ENCODE results near the gene SEMA3F. TPM values are rescaled to one million over a fixed set of nuclear protein-coding genes. Genes with fewer than 3 reads are reported as not detected.

Gene SEMA3F
- total RNA-seq, 1 donor from 2014 or later: 14.5 TPM

DNA sequence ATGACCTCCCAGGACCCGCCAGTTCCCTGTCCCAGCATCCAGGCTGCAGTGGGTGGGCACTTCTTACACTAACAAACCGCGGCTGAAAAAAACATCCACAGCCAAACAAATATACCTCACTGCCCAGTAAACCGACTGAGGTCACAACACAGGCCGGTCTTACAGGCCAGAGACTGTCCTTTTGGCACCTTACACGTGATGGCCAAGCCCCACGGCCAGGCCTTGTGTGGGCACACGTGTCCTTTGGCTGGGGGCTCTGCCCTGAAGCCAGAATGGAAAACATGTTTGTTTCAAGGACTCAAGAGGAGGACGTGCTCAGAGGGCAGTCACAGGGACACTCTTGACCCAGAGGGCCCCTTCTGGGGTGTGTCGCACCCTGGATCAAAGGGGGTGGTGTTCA lies 59.7 kb downstream of the SEMA3F start:
- H3K9ac ChIP-seq: no peak overlapping the region
- no peak overlapping the region for H3K27ac Mint-ChIP-seq
- no peak for DNase-seq (ENCODE audit: low spot score)
- no peak overlapping the region for H3K27ac ChIP-seq
- H3K27me3 Mint-ChIP-seq (ENCODE audit: insufficient read depth, low read depth): peaks cover 11% of the 10 kb centered on the region
- no peak for TF ChIP-seq EZH2 (IDR thresholded peaks at IDR 0.05)
- TF ChIP-seq, protein P1, sequence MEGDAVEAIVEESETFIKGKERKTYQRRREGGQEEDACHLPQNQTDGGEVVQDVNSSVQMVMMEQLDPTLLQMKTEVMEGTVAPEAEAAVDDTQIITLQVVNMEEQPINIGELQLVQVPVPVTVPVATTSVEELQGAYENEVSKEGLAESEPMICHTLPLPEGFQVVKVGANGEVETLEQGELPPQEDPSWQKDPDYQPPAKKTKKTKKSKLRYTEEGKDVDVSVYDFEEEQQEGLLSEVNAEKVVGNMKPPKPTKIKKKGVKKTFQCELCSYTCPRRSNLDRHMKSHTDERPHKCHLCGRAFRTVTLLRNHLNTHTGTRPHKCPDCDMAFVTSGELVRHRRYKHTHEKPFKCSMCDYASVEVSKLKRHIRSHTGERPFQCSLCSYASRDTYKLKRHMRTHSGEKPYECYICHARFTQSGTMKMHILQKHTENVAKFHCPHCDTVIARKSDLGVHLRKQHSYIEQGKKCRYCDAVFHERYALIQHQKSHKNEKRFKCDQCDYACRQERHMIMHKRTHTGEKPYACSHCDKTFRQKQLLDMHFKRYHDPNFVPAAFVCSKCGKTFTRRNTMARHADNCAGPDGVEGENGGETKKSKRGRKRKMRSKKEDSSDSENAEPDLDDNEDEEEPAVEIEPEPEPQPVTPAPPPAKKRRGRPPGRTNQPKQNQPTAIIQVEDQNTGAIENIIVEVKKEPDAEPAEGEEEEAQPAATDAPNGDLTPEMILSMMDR (IDR thresholded peaks at IDR 0.05): no peak
- no peak for TF ChIP-seq EZH2phosphoT487 (IDR thresholded peaks at IDR 0.05)
- H3K36me3 Mint-ChIP-seq: no peaks in the 10 kb centered on the region
- peaks cover 4% of the 10 kb centered on the region for H3K4me1 Mint-ChIP-seq
- no peaks in the 10 kb centered on the region for H3K4me1 ChIP-seq
- H3K36me3 ChIP-seq: no peaks in the 10 kb centered on the region
- no peaks in the 10 kb centered on the region for H3K9me3 ChIP-seq (ENCODE audit: low read depth)
- H3K79me2 ChIP-seq (ENCODE audit: low read depth): no peaks in the 10 kb centered on the region
- no peak overlapping the region for H3K4me3 ChIP-seq
- no peaks in the 10 kb centered on the region for H3K9me3 Mint-ChIP-seq
- no peaks in the 10 kb centered on the region for H4K20me1 ChIP-seq (ENCODE audit: low read depth)
- H3K4me3 Mint-ChIP-seq: no peak overlapping the region
- H2AFZ ChIP-seq (replicated peaks): no peak overlapping the region
- H3K4me2 ChIP-seq: no peak overlapping the region
- no peaks in the 10 kb centered on the region for H3F3A ChIP-seq (ENCODE audit: low read depth)
- H3K27me3 ChIP-seq: no peaks in the 10 kb centered on the region

GRCh38 chr3:50215529-50215928 lies 60.4 kb downstream of the SEMA3F start:
- no peaks in the 10 kb centered on the region for H3K9me3 Mint-ChIP-seq
- DNase-seq (ENCODE audit: low spot score): no peak
- no peak overlapping the region for H3K27ac ChIP-seq

GRCh38 chr3:50217681-50218080 lies 62.6 kb downstream of the SEMA3F start:
- Mint-ChIP-seq H3K9me3 (no peaks in the 10 kb centered on the region), H3K36me3 (no peaks in the 10 kb centered on the region), H3K4me3 (no peak overlapping the region), H3K4me1 (peaks cover 13% of the 10 kb centered on the region), H3K27ac (no peak overlapping the region), H3K27me3 (ENCODE audit: insufficient read depth, low read depth) (peaks cover 8% of the 10 kb centered on the region)
- no peak overlapping the region for H3K9ac ChIP-seq
- no peak overlapping the region for H3K4me2 ChIP-seq
- H3K9me3 ChIP-seq (ENCODE audit: low read depth): no peaks in the 10 kb centered on the region
- H3K4me1 ChIP-seq: no peaks in the 10 kb centered on the region
- no peaks in the 10 kb centered on the region for H4K20me1 ChIP-seq (ENCODE audit: low read depth)
- H3F3A ChIP-seq (ENCODE audit: low read depth): no peaks in the 10 kb centered on the region
- no peak overlapping the region for H2AFZ ChIP-seq (replicated peaks)
- no peak overlapping the region for H3K4me3 ChIP-seq
- no peaks in the 10 kb centered on the region for H3K27me3 ChIP-seq
- no peak for DNase-seq (ENCODE audit: low spot score)
- H3K36me3 ChIP-seq: no peaks in the 10 kb centered on the region
- TF ChIP-seq EZH2phosphoT487 (IDR thresholded peaks at IDR 0.05): no peak
- no peak for TF ChIP-seq EZH2 (IDR thresholded peaks at IDR 0.05)
- TF ChIP-seq, protein P1 (IDR thresholded peaks at IDR 0.05): no peak
- H3K79me2 ChIP-seq (ENCODE audit: low read depth): no peaks in the 10 kb centered on the region
- H3K27ac ChIP-seq: no peak overlapping the region

More at GRCh38 chr3:50215529-50215928, 60.4 kb downstream of the SEMA3F start:
- H3K27ac Mint-ChIP-seq: no peak overlapping the region
- Histone ChIP-seq H3F3A (ENCODE audit: low read depth) (no peaks in the 10 kb centered on the region), H3K79me2 (ENCODE audit: low read depth) (no peaks in the 10 kb centered on the region), H3K9ac (no peak overlapping the region), H3K36me3 (no peaks in the 10 kb centered on the region), H2AFZ (replicated peaks) (no peak overlapping the region), H3K9me3 (ENCODE audit: low read depth) (no peaks in the 10 kb centered on the region), H4K20me1 (ENCODE audit: low read depth) (no peaks in the 10 kb centered on the region), H3K4me2 (no peak overlapping the region), H3K4me1 (no peaks in the 10 kb centered on the region), H3K4me3 (no peak overlapping the region), H3K27me3 (no peaks in the 10 kb centered on the region)
- H3K4me3 Mint-ChIP-seq: no peak overlapping the region
- H3K4me1 Mint-ChIP-seq: peaks cover 8% of the 10 kb centered on the region
- TF ChIP-seq, protein P1 (IDR thresholded peaks at IDR 0.05): no peak
- TF ChIP-seq EZH2phosphoT487 (IDR thresholded peaks at IDR 0.05): no peak
- H3K36me3 Mint-ChIP-seq: no peaks in the 10 kb centered on the region
- peaks cover 11% of the 10 kb centered on the region for H3K27me3 Mint-ChIP-seq (ENCODE audit: insufficient read depth, low read depth)
